GM12878 (cell line): Measurements from ENCODE around the gene UNC5B. TPM values are rescaled to one million over a fixed set of nuclear protein-coding genes. Genes with fewer than 3 reads are reported as not detected.

Experiments
- ATAC-seq: fragments of 200-7000 bp; cut with Tn5 transposase; 3 replicates; pipeline ENCODE4 v1.9.1; 2020; ENCODE audit warnings: mild to moderate bottlenecking, moderate library complexity
- BruUV-seq: library from RNA; stranded (reverse); fragments of 400-500 nt; replicated peaks from 2 replicates; lab custom pipeline; 2021; lab: Mats Ljungman, UMichigan
- CTCF ChIA-PET: fragments of 300-600 bp; sonication (Branson Sonifier 250); formaldehyde crosslinking; extraction: SDS; loops from one replicate; lab custom pipeline; 2021; ENCODE audit warnings: inconsistent platforms; lab: Yijun Ruan, JAX
- POLR2A ChIA-PET: fragments of 350-600 bp; formaldehyde crosslinking; extraction: SDS; loops from one replicate; lab custom pipeline; 2021; ENCODE audit warnings: inconsistent platforms; lab: Charles Lee
- RAD21 ChIA-PET: fragments of 300-600 bp; sonication (Branson Sonifier 250); formaldehyde crosslinking; loops from one replicate; lab custom pipeline; 2023; ENCODE audit warnings: antibody characterized with exemption; ENCODE audit not compliant: unreplicated experiment; lab: Charles Lee
- SMC1A ChIA-PET: fragments of 300-600 bp; sonication (Branson Sonifier 250); formaldehyde crosslinking; loops from one replicate; lab custom pipeline; 2023; ENCODE audit not compliant: unreplicated experiment, uncharacterized antibody; lab: Charles Lee
- DNase-seq: peaks from one replicate; pipeline ENCODE4 v3.0.0-alpha.2; 2011; ENCODE audit warnings: low read depth, low spot score
- FAIRE-seq: peaks from 3 replicates; lab custom pipeline; 2011; peaks lifted over from hg19 to GRCh38; lab: Jason Lieb, UNC
- H2AFZ ChIP-seq: 2 replicates; pipeline ENCODE4 v1.6.0; 2011; ENCODE audit warnings: low read depth, low read length, control low read depth; ENCODE audit not compliant: control insufficient read depth
- H3K27ac ChIP-seq: 2 replicates; pipeline ENCODE4 v1.5.1; 2011; ENCODE audit warnings: control low read depth; ENCODE audit not compliant: control insufficient read depth, insufficient read depth
- H3K27me3 ChIP-seq, 2 experiments: replicated peaks in 1 of 2; 2 replicates each; pipeline versions ENCODE4 v1.6.0 to v1.6.1; 2011; ENCODE audit warnings: low read length in 1 of 2; ENCODE audit not compliant: control insufficient read depth in 2 of 2, insufficient read depth in 2 of 2
- H3K36me3 ChIP-seq, 2 experiments: 2 replicates each; pipeline ENCODE4 v1.5.1; 2011; ENCODE audit warnings: low read length in 1 of 2; ENCODE audit not compliant: control insufficient read depth in 2 of 2, insufficient read depth in 2 of 2
- H3K4me1 ChIP-seq: 2 replicates; pipeline ENCODE4 v1.6.1; 2011; ENCODE audit warnings: mild to moderate bottlenecking, low read length, moderate library complexity, mixed read lengths; ENCODE audit not compliant: control insufficient read depth, insufficient read depth
- H3K4me2 ChIP-seq: 2 replicates; pipeline ENCODE4 v1.6.0; 2011; ENCODE audit warnings: control low read depth; ENCODE audit not compliant: control insufficient read depth, insufficient read depth
- H3K4me3 ChIP-seq: fragments of 200-600 bp; sonication (generic); 2 replicates; pipeline ENCODE4 v1.5.1; 2016
- H3K79me2 ChIP-seq: 2 replicates; pipeline ENCODE4 v1.6.0; 2011; ENCODE audit warnings: low read length; ENCODE audit not compliant: control insufficient read depth, insufficient read depth
- H3K9ac ChIP-seq: 2 replicates; pipeline ENCODE4 v1.8.0; 2011; ENCODE audit warnings: low read length, control low read depth, mixed read lengths; ENCODE audit not compliant: control insufficient read depth, insufficient read depth
- H3K9me3 ChIP-seq: replicated peaks from 3 replicates; pipeline ENCODE4 v1.5.1; 2011; ENCODE audit warnings: mild to moderate bottlenecking, low read length; ENCODE audit not compliant: control insufficient read depth, insufficient read depth
- H4K20me1 ChIP-seq: 2 replicates; pipeline ENCODE4 v1.6.0; 2011; ENCODE audit not compliant: control insufficient read depth, insufficient read depth
- BMI1 ChIP-seq: fragments of 450-650 bp; IDR thresholded peaks from 2 replicates; pipeline ENCODE4 v1.6.1; 2016; ENCODE audit warnings: mild to moderate bottlenecking, moderate library complexity, borderline replicate concordance
- CHD4 ChIP-seq: fragments of 200-600 bp; sonication (generic); IDR thresholded peaks from 2 replicates; pipeline ENCODE4 v1.6.1; 2016; ENCODE audit warnings: mild to moderate bottlenecking
- ESRRA ChIP-seq: IDR thresholded peaks from 2 replicates; pipeline ENCODE4 v1.6.1; 2012; ENCODE audit warnings: mild to moderate bottlenecking, low read length, improper control_type of control experiment
- SMAD5 ChIP-seq: IDR thresholded peaks from 2 replicates; pipeline ENCODE4 v1.6.1; 2016; ENCODE audit warnings: antibody characterized with exemption, low read depth
- SMARCA5 ChIP-seq: fragments of 450-650 bp; IDR thresholded peaks from 2 replicates; pipeline ENCODE4 v1.6.1; 2017; ENCODE audit warnings: mild to moderate bottlenecking
- SMC3 ChIP-seq: IDR thresholded peaks from 2 replicates; pipeline ENCODE4 v1.6.1; 2011; ENCODE audit warnings: low read length, improper control_type of control experiment, borderline replicate concordance
- STAT3 ChIP-seq: IDR thresholded peaks from 2 replicates; pipeline ENCODE4 v1.6.1; 2011; ENCODE audit warnings: low read depth, low read length, improper control_type of control experiment
- WGBS: methylation state at CpG from one replicate; pipeline ENCODE4 v1.1.6; 2016; ENCODE audit warnings: low lambda C conversion rate; ENCODE audit not compliant: insufficient replicate concordance, insufficient coverage; ENCODE audit errors: missing lambda C conversion rate; 5-methylcytosine and 5-hydroxymethylcytosine counted together
- in situ Hi-C: fragments of 300-500 bp; cut with MboI; formaldehyde crosslinking; loops from 9 replicates; pipeline ENCODE4 v1.14.3; 2018; ENCODE audit warnings: mixed read lengths
- intact Hi-C: fragments of 100-400 bp; cut with micrococcal nuclease; formaldehyde crosslinking; loops from one replicate; pipeline ENCODE4 v1.14.2; 2022; ENCODE audit not compliant: unreplicated experiment
- polyA plus RNA-seq, 11 experiments: library from polyadenylated mRNA; depleted of rRNA in 4 of 11; unstranded in 6 of 11; stranded (reverse) in 5 of 11; fragments of >200 nt; fragmentation: Nextera tagmentation in 4 of 11; fragmentation: Illumina TruSeq in 1 of 11; extraction: Ambion mirVana in 4 of 11; extraction: Trizol in 1 of 11; gene quantifications; 1 replicate in 1 of 11; 2 replicates in 10 of 11; pipeline versions ENCODE4 v1.2.1 to v1.2.3, GENCODE V29; 2011 to 2016; ENCODE audit warnings: inconsistent platforms in 2 of 11, missing spikeins in 2 of 11, low read depth in 1 of 11
- total RNA-seq, 4 experiments: library from RNA; depleted of rRNA in 3 of 4; stranded (reverse); fragments of >200 nt in 3 of 4; fragmentation: Illumina TruSeq in 1 of 4; extraction: Trizol in 1 of 4; gene quantifications; 2 replicates each; pipeline versions ENCODE4 v1.2.1 to v1.2.3, GENCODE V29; 2013 to 2021
- TF ChIP-seq, protein P1 (sequence below): fragments of 450-650 bp; IDR thresholded peaks from 2 replicates; pipeline ENCODE4 v1.6.1; 2017; ENCODE audit warnings: borderline replicate concordance
- TF ChIP-seq, protein P2 (sequence below): fragments of 450-650 bp; IDR thresholded peaks from 2 replicates; pipeline ENCODE4 v1.6.1; 2017; ENCODE audit warnings: mild to moderate bottlenecking

Gene UNC5B
- total and polyA plus RNA-seq, 10 of the 15 experiments (the other 5 are each of a cell fraction or from before 2014, with no cell fraction given): 0.03 to 0.08 TPM; not detected in 8

DNA sequence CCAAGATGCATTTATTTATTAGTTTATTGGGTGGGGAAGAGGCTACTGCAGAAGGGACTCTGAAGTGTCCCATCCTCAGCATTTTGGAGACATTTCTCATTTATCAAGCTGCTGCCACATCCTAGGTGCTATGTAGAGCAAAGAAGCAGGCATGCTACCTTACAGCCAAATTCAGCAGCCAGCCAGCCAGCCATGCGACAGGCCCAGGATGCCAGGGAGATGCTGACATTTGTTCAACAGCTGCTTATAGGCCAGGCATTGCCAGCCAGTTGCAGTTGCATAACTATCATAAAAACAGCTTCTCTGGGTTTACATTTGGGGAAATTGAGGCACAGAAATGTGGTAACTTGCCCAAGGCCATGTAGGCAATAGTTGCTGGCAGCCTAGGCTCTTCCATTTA is 109.0 kb downstream of the UNC5B start:
- ChIA-PET SMC1A (interaction anchor here (0.7 to 14.0 kb wide), 2 partner anchors 55 to 234 kb away, joined by 3 to 249 read pairs; no protein-coding TSS in a partner anchor), CTCF (interaction anchor here (1.0 to 11.1 kb wide), 5 partner anchors 11 to 377 kb away, joined by 3 to 359 read pairs (median 4); no protein-coding TSS in a partner anchor), RAD21 (interaction anchor here (1.5 kb wide), 1 partner anchor 63 kb away, joined by 4 read pairs; no protein-coding TSS in a partner anchor), POLR2A (no interaction called here)
- no peaks in the 10 kb centered on the region for H3K27me3 ChIP-seq
- no peaks in the 10 kb centered on the region for H4K20me1 ChIP-seq
- no TSS peak for BruUV-seq
- intact Hi-C loops: no loop called here
- H3K79me2 ChIP-seq: no peaks in the 10 kb centered on the region
- no peaks in the 10 kb centered on the region for H3K9me3 ChIP-seq
- no peak overlapping the region for H3K9ac ChIP-seq
- TF ChIP-seq SMAD5 (no peak), BMI1 (no peak), SMC3 (no peak), SMARCA5 (no peak), STAT3 (no peak), CHD4 (no peak), ESRRA (no peak)
- TF ChIP-seq, protein P1, sequence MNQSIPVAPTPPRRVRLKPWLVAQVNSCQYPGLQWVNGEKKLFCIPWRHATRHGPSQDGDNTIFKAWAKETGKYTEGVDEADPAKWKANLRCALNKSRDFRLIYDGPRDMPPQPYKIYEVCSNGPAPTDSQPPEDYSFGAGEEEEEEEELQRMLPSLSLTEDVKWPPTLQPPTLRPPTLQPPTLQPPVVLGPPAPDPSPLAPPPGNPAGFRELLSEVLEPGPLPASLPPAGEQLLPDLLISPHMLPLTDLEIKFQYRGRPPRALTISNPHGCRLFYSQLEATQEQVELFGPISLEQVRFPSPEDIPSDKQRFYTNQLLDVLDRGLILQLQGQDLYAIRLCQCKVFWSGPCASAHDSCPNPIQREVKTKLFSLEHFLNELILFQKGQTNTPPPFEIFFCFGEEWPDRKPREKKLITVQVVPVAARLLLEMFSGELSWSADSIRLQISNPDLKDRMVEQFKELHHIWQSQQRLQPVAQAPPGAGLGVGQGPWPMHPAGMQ: no peak
- TF ChIP-seq, protein P2, sequence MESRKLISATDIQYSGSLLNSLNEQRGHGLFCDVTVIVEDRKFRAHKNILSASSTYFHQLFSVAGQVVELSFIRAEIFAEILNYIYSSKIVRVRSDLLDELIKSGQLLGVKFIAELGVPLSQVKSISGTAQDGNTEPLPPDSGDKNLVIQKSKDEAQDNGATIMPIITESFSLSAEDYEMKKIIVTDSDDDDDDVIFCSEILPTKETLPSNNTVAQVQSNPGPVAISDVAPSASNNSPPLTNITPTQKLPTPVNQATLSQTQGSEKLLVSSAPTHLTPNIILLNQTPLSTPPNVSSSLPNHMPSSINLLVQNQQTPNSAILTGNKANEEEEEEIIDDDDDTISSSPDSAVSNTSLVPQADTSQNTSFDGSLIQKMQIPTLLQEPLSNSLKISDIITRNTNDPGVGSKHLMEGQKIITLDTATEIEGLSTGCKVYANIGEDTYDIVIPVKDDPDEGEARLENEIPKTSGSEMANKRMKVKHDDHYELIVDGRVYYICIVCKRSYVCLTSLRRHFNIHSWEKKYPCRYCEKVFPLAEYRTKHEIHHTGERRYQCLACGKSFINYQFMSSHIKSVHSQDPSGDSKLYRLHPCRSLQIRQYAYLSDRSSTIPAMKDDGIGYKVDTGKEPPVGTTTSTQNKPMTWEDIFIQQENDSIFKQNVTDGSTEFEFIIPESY: no peak
- no peak for DNase-seq
- H3K4me3 ChIP-seq: no peak overlapping the region
- H3K27ac ChIP-seq: no peak overlapping the region
- no peak for FAIRE-seq
- no peak overlapping the region for H3K4me2 ChIP-seq
- peaks cover 8% of the 10 kb centered on the region for H3K4me1 ChIP-seq
- in situ Hi-C loops: loop anchor here (5.0 kb wide), 1 partner anchor 36 kb away; no protein-coding TSS in a partner anchor
- WGBS: 100% methylated on average over 1 of the region's 1 CpG
- ATAC-seq: no peak
- no peaks in the 10 kb centered on the region; a peak in 2 of 4 replicates for H3K36me3 ChIP-seq
- no peak overlapping the region for H2AFZ ChIP-seq
